Measurements from ENCODE around the gene ZNF608.

ZNF608 gene

DNA sequence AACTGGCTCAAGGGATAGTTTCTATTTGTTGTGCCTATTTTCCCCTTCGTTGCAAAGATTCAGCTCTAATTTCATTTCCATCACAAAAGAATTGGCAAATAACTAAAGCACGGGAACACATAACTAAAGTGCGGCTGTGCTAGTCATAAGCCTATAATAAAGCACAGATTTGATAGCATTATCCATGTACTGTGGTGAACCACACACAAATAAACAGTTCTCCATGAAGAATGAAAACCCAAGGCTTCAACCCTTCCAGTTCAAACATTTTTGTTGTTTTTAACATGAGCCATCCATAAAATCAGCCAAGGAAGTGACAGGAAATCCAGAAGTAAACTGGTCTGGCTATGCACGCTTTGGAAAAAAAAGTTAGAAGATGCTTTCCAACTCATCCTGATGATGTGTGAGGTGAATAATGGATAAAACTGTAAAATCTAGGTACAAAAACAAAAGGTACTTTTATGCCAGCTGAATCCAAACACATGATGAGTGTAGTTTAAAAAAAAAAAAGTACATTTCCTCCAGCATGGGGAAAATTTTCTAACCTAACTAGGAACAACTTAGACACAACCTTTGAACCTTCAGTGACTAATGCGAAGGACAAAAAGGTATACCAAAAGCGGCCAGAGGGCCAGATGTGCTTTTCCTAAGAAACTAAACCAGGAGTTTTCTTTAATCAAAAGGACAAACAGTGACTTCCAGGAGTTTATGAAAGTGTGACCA lies 10.2 kb downstream of the ZNF608 start:
- no peak for TF ChIP-seq ZNF274 (IDR thresholded peaks at IDR 0.05; ENCODE audit: low read depth, low read length)
- no peak overlapping the region for H3K4me3 ChIP-seq (ENCODE audit: low read length)

- TF ChIP-seq ZNF274 (IDR thresholded peaks at IDR 0.05; ENCODE audit: low read depth, low read length), result no peak
- peak overlapping the region; percentile 8; the same call in 1 of the 2 replicates for H3K4me3 ChIP-seq (ENCODE audit: low read length)
These were observed 11.1 kb downstream of the ZNF608 start for GRCh38 chr5:124735169-124735858.

DNA sequence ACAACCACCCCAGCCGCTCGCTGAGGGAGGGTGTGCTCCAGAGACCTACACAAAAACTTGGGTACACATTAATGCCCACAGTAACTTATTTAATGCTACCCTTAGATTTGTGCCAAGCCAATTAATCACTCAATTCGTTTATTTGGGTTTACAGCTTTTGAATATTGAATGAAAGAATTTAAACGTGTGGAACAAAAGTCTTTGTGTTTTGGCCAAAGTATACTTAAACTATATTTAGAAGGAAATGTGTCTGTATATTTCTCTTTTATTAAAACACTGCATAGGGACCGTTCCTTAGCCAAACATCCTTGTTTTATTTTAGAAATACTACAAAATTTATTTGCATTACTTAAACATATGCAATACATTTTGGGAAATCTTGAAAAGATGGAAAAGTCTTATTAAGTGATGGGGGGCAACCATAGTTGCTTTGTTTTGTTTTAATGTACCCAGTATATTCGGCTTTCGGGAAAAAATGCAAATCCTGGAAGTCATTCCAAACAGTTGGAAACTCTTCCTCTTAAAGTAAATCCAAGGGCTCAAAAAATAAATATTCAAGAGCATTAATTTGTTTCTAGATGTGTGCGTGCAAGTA lies 11.8 kb downstream of the ZNF608 start:
- H3K4me3 ChIP-seq (ENCODE audit: low read length), result no peak overlapping the region

GRCh38 chr5:124733329-124733650 lies 13.1 kb downstream of the ZNF608 start:
- no peak overlapping the region for H3K4me3 ChIP-seq (ENCODE audit: low read length)
- no peak for TF ChIP-seq ZNF274 (IDR thresholded peaks at IDR 0.05; ENCODE audit: low read depth, low read length)

More for the DNA sequence above, 11.8 kb downstream of the ZNF608 start:
- no peak for TF ChIP-seq ZNF274 (IDR thresholded peaks at IDR 0.05; ENCODE audit: low read depth, low read length)

GRCh38 chr5:124732428-124733328 lies 13.8 kb downstream of the ZNF608 start:
- no peak for TF ChIP-seq ZNF274 (IDR thresholded peaks at IDR 0.05; ENCODE audit: low read depth, low read length)
- H3K4me3 ChIP-seq (ENCODE audit: low read length), result no peak overlapping the region

DNA sequence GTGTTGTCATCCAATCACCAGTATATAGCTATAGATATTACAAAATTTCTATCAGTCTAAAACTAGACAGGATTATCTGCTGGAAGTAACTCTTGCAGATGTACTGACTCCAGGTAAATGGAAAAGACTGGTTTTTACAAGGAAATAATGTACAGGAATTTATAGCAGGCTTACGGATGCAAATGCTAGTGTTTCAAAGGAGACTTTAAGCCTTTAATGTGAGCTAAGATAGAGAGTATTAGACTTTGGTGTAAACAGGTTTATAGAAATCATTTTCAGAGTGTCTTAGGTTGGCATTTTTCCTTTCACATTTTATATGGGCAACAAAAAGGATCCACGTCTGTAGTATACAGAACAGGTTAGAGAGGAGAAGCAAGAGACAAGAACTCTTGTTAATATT lies 16.1 kb downstream of the ZNF608 start:
- no peak for TF ChIP-seq ZNF274 (IDR thresholded peaks at IDR 0.05; ENCODE audit: low read depth, low read length)
- no peak overlapping the region for H3K4me3 ChIP-seq (ENCODE audit: low read length)

- H3K4me3 ChIP-seq (ENCODE audit: low read length), result no peak overlapping the region
- TF ChIP-seq ZNF274 (IDR thresholded peaks at IDR 0.05; ENCODE audit: low read depth, low read length), result no peak
These were observed 16.6 kb downstream of the ZNF608 start for GRCh38 chr5:124729720-124730359.

GRCh38 chr5:124728968-124729332 lies 17.5 kb downstream of the ZNF608 start:
- no peak for TF ChIP-seq ZNF274 (IDR thresholded peaks at IDR 0.05; ENCODE audit: low read depth, low read length)
- no peak overlapping the region for H3K4me3 ChIP-seq (ENCODE audit: low read length)

DNA sequence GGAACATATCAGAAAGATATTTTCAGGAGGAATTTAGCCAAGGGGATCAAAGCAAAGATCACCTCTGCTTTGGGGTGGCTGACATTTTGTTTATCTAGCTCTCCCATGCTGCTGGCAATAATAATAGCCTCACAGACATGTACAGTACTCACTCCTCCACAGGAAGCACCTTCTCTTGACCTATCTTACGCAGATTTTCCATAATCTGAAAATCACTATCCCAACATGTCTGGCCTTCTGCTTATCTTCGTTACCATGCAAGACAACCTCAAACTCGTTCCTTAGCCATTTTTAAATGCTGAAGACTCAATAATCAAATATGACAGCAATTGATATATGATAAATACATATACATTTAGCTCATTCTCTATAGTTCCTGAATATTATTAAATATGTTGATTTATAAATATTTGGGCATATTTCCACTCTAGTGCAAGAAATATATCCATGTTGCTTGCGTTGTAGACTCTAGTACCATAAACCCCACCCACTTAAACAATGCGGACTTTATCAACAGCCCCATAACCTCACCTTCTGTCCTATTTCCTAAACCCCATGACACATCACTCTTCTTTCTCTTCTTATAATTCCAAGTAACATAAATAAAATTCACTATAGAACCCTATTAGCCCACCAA lies 18.0 kb downstream of the ZNF608 start:
- no peak overlapping the region for H3K4me3 ChIP-seq (ENCODE audit: low read length)
- no peak for TF ChIP-seq ZNF274 (IDR thresholded peaks at IDR 0.05; ENCODE audit: low read depth, low read length)

GRCh38 chr5:124726631-124727362 lies 19.6 kb downstream of the ZNF608 start:
- no peak overlapping the region for H3K4me3 ChIP-seq (ENCODE audit: low read length)
- no peak for TF ChIP-seq ZNF274 (IDR thresholded peaks at IDR 0.05; ENCODE audit: low read depth, low read length)

DNA sequence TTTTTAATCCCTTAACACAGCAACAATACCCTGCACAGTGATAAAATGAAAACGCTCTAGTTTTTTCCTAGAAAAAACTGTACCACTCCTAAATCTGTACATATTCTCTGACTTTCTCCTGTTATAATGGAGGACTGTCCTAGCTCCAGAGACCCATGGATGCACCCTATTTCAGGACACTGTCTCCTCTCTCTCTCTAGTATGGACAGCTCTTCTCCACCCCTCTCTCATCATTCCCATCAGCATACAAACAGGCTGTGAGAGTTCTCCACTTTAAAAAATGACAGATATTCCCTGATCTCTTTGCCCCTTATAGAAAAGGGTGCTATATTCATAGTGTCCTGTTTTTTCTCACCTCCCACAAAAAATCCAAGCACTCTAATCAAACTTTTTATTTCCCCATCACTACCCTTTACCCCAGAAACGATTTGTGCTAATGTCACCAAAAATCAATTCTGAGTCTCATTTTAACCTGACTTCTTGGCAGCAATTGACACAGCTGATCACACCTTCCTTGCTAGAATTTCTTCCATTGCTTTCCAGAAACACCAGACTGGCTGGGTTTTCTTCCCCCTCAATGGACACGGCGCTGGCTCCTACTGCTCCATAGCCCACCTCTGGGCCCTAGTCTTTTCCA lies 20.7 kb downstream of the ZNF608 start:
- no peak for TF ChIP-seq ZNF274 (IDR thresholded peaks at IDR 0.05; ENCODE audit: low read depth, low read length)

DNA sequence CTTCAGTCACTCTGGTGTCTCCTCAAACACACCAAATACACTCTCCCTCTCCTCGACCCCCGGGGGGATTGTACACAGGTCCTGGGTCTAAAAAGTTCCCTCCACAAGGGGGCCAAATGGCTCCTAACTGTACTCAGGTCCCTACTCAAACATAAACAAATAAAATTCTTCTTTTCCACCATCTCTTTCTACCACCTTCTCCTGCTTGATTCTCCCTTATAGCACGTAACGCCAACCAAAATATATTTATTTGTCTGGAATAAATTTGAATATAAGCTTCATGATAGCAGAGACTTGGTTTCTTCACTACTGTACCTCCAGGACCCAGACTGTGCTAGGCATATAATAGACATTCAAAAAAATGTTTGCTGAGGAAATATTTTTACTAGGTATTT lies 21.4 kb downstream of the ZNF608 start:
- H3K4me3 ChIP-seq (ENCODE audit: low read length), result peak overlapping the region; percentile 28; the same call in 1 of the 2 replicates
- no peak for TF ChIP-seq ZNF274 (IDR thresholded peaks at IDR 0.05; ENCODE audit: low read depth, low read length)

More for the DNA sequence above, 20.7 kb downstream of the ZNF608 start:
- H3K4me3 ChIP-seq (ENCODE audit: low read length), result no peak overlapping the region

All from GM08714 (cell line).